SK-N-SH (cell line): ENCODE measurements around the gene GRIA1. TPM values are rescaled to one million over a fixed set of nuclear protein-coding genes. Genes with fewer than 3 reads are reported as not detected.

ENCODE experiments used
- CTCF ChIA-PET: fragments of 300-600, 350-600 bp; formaldehyde crosslinking; extraction: SDS; loops from one replicate; lab custom pipeline; 2021; lab: Yijun Ruan, JAX
- POLR2A ChIA-PET: fragments of 350-600 bp; sonication (Branson Sonifier 250); formaldehyde crosslinking; extraction: SDS; loops from one replicate; lab custom pipeline; 2020; ENCODE audit warnings: antibody characterized with exemption, inconsistent platforms; lab: Yijun Ruan, JAX
- DNase-seq: peaks from one replicate; pipeline ENCODE4 v3.0.0; 2012
- H2AFZ ChIP-seq: fragments of 200-600 bp; sonication (generic); 2 replicates; pipeline ENCODE4 v1.8.1; 2016; ENCODE audit warnings: antibody characterized with exemption, mild to moderate bottlenecking, low read depth
- H3F3A ChIP-seq: fragments of 200-600 bp; sonication (generic); replicated peaks from 2 replicates; pipeline ENCODE3; 2016; ENCODE audit warnings: antibody characterized with exemption, mild to moderate bottlenecking; ENCODE audit not compliant: insufficient read depth
- H3K27ac ChIP-seq, 2 experiments: fragments of 200-500 bp in 1 of 2; fragments of 200-600 bp in 1 of 2; sonication (Bioruptor generic) in 1 of 2; sonication (generic), shearing (Covaris generic) in 1 of 2; 2 replicates each; pipeline versions ENCODE4 v1.5.1 to v1.6.1; 2014 to 2016; ENCODE audit warnings: low read depth in 2 of 2, inconsistent platforms in 1 of 2, low read length in 1 of 2, mild to moderate bottlenecking in 1 of 2, mixed read lengths in 1 of 2
- H3K27me3 ChIP-seq: fragments of 200-600 bp; sonication (generic), shearing (Covaris generic); 2 replicates; pipeline ENCODE4 v1.6.1; 2016; ENCODE audit warnings: mixed run types; ENCODE audit not compliant: insufficient read depth
- H3K36me3 ChIP-seq, 2 experiments: fragments of 200-500 bp in 1 of 2; fragments of 200-600 bp in 1 of 2; sonication (Bioruptor generic) in 1 of 2; sonication (generic) in 1 of 2; replicated peaks in 1 of 2; 2 replicates each; pipeline versions ENCODE3 to v1.5.1; 2014 to 2016; ENCODE audit warnings: low read length in 1 of 2, mild to moderate bottlenecking in 1 of 2; ENCODE audit not compliant: insufficient read depth in 2 of 2, control insufficient read depth in 1 of 2
- H3K4me1 ChIP-seq, 2 experiments: fragments of 200-500 bp in 1 of 2; fragments of 200-600 bp in 1 of 2; sonication (Bioruptor generic) in 1 of 2; sonication (generic), shearing (Covaris generic) in 1 of 2; 2 replicates each; pipeline versions ENCODE4 v1.5.1 to v1.6.1; 2014 to 2016; ENCODE audit warnings: low read depth in 1 of 2, low read length in 1 of 2, mixed run types in 1 of 2; ENCODE audit not compliant: insufficient read depth in 2 of 2, control insufficient read depth in 1 of 2
- H3K4me2 ChIP-seq: fragments of 200-600 bp; sonication (generic), shearing (Covaris generic); 2 replicates; pipeline ENCODE4 v1.6.1; 2017; ENCODE audit warnings: mixed run types
- H3K4me3 ChIP-seq, 2 experiments: fragments of 200-500 bp in 1 of 2; fragments of 200-600 bp in 1 of 2; sonication (Bioruptor generic) in 1 of 2; sonication (generic), shearing (Covaris generic) in 1 of 2; 2 replicates each; pipeline versions ENCODE4 v1.5.1 to v1.8.1; 2014 to 2016; ENCODE audit warnings: low read depth in 2 of 2, inconsistent platforms in 1 of 2, low read length in 1 of 2, mild to moderate bottlenecking in 1 of 2, mixed read lengths in 1 of 2, moderate library complexity in 1 of 2
- H3K79me2 ChIP-seq: fragments of 200-600 bp; sonication (generic); 2 replicates; pipeline ENCODE4 v1.8.1; 2017; ENCODE audit warnings: mild to moderate bottlenecking; ENCODE audit not compliant: insufficient read depth
- H3K9ac ChIP-seq: fragments of 200-600 bp; sonication (generic); 2 replicates; pipeline ENCODE4 v1.6.1; 2017; ENCODE audit warnings: mixed run types
- H3K9me2 ChIP-seq: fragments of 200-600 bp; sonication (generic); 2 replicates; pipeline ENCODE4 v1.6.1; 2017; ENCODE audit warnings: mixed run types
- H3K9me3 ChIP-seq: fragments of 200-600 bp; sonication (generic); 2 replicates; pipeline ENCODE4 v1.6.1; 2017; ENCODE audit warnings: mixed run types, mild to moderate bottlenecking, moderate library complexity
- H4K20me1 ChIP-seq: fragments of 200-600 bp; sonication (generic); 2 replicates; pipeline ENCODE4 v1.6.1; 2017; ENCODE audit warnings: mild to moderate bottlenecking, mixed run types; ENCODE audit not compliant: insufficient read depth
- CHD2 ChIP-seq: fragments of 150-350 bp; IDR thresholded peaks from 2 replicates; pipeline ENCODE4 v1.6.1; 2018; ENCODE audit warnings: low read length; ENCODE audit not compliant: partially characterized antibody
- FOSL2 ChIP-seq: IDR thresholded peaks from 2 replicates; pipeline ENCODE4 v1.4.0; 2012; ENCODE audit warnings: low read depth, mild to moderate bottlenecking, moderate library complexity, borderline replicate concordance
- FOXM1 ChIP-seq: IDR thresholded peaks from 2 replicates; pipeline ENCODE4 v1.4.0; 2012; ENCODE audit warnings: low read depth, mild to moderate bottlenecking
- JUND ChIP-seq: IDR thresholded peaks from 2 replicates; pipeline ENCODE4 v1.4.0; 2012
- MXI1 ChIP-seq: IDR thresholded peaks from 2 replicates; pipeline ENCODE4 v1.6.1; 2012; ENCODE audit warnings: mild to moderate bottlenecking, low read depth, low read length, improper control_type of control experiment
- NFIC ChIP-seq: IDR thresholded peaks from 2 replicates; pipeline ENCODE4 v1.4.0; 2012; ENCODE audit warnings: borderline replicate concordance
- NRF1 ChIP-seq: IDR thresholded peaks from 2 replicates; pipeline ENCODE4 v1.6.1; 2012; ENCODE audit warnings: low read depth, mild to moderate bottlenecking, low read length
- RAD21 ChIP-seq: IDR thresholded peaks from 2 replicates; pipeline ENCODE4 v1.6.1; 2012; ENCODE audit warnings: mild to moderate bottlenecking, low read length
- SIN3A ChIP-seq: IDR thresholded peaks from 2 replicates; pipeline ENCODE4 v1.6.1; 2012; ENCODE audit warnings: low read depth, mild to moderate bottlenecking, low read length, moderate library complexity, borderline replicate concordance
- SMC3 ChIP-seq: IDR thresholded peaks from 2 replicates; pipeline ENCODE4 v1.6.1; 2012; ENCODE audit warnings: low read depth, low read length, improper control_type of control experiment
- TAF1 ChIP-seq: IDR thresholded peaks from 2 replicates; pipeline ENCODE4 v1.6.1; 2012; ENCODE audit warnings: low read depth, mild to moderate bottlenecking, low read length, moderate library complexity, borderline replicate concordance
- YY1 ChIP-seq: IDR thresholded peaks from 2 replicates; pipeline ENCODE4 v1.4.0; 2012; ENCODE audit warnings: low read depth, mild to moderate bottlenecking
- WGBS: methylation state at CpG from one replicate; pipeline ENCODE4 v1.1.6; 2017; ENCODE audit warnings: low lambda C conversion rate; 5-methylcytosine and 5-hydroxymethylcytosine counted together
- polyA plus RNA-seq, 3 experiments: library from polyadenylated mRNA; depleted of rRNA; stranded (reverse); fragments of >200 nt; gene quantifications; 2 replicates each; pipeline ENCODE4 v1.2.3, GENCODE V29; 2012
- TF ChIP-seq, protein P1 (sequence below): fragments of 150-350 bp; IDR thresholded peaks from 2 replicates; pipeline ENCODE4 v1.6.1; 2017; ENCODE audit warnings: antibody characterized with exemption, low read length, low read depth, borderline replicate concordance
- TF ChIP-seq, protein P2 (sequence below): IDR thresholded peaks from 2 replicates; pipeline ENCODE4 v1.4.0; 2012; ENCODE audit warnings: low read depth
- TF ChIP-seq, protein P3 (sequence below): fragments of 200-600 bp; sonication (generic); IDR thresholded peaks from 2 replicates; pipeline ENCODE4 v1.6.1; 2017; ENCODE audit warnings: antibody characterized with exemption, mild to moderate bottlenecking, moderate library complexity
- TF ChIP-seq, protein P4 (sequence below): fragments of 150-350 bp; IDR thresholded peaks from 2 replicates; pipeline ENCODE4 v1.6.1; 2016; ENCODE audit warnings: mild to moderate bottlenecking, low read depth, low read length

GRIA1 gene
- polyA plus RNA-seq, 1 of the 3 experiments (the other 2 are of a cell fraction) = 0.35 TPM

DNA sequence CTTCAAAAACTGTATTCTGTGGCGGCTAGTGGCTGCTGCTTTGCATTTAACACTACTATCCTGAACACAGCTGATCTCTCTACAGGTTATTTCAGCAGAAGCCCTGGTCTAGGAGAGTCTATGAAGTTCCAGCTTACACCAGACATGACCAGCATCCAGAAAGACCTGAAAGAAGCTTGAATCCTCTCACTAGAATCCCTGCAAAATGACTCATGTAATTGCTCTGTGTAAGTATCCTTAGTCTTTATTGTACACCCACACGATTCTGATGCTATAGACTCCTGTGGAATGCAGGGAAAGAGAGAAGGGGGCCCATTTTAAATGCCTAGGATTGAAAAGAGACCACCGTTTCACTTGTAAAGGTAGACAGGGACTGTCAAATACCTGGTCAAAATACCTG is 859 bp upstream of the GRIA1 start:
- peaks cover 0 to 3% of the 10 kb centered on the region in 2 experiments; a peak in 1 of 4 replicates for H3K4me1 ChIP-seq
- no peak overlapping the region for H2AFZ ChIP-seq
- no peaks in the 10 kb centered on the region for H3K9me3 ChIP-seq
- 54% methylated on average over 3 of the region's 3 CpGs for WGBS
- H3K4me3 ChIP-seq = no peak overlapping the region
- ChIA-PET CTCF (interaction anchor here (0.5 to 1.4 kb wide), 5 partner anchors 9 to 771 kb away, joined by 3 to 4 read pairs (median 3); no protein-coding TSS in a partner anchor), POLR2A (no interaction called here)
- DNase-seq = no peak
- H3K27me3 ChIP-seq = no peaks in the 10 kb centered on the region
- no peak overlapping the region for H3K9ac ChIP-seq
- H3K4me2 ChIP-seq = no peak overlapping the region
- H3K27ac ChIP-seq = no peak overlapping the region
- no peaks in the 10 kb centered on the region for H3K9me2 ChIP-seq
- H3K36me3 ChIP-seq = no peaks in the 10 kb centered on the region
- H3F3A ChIP-seq = no peaks in the 10 kb centered on the region
- no peaks in the 10 kb centered on the region for H3K79me2 ChIP-seq
- no peaks in the 10 kb centered on the region for H4K20me1 ChIP-seq
- TF ChIP-seq, protein P1, sequence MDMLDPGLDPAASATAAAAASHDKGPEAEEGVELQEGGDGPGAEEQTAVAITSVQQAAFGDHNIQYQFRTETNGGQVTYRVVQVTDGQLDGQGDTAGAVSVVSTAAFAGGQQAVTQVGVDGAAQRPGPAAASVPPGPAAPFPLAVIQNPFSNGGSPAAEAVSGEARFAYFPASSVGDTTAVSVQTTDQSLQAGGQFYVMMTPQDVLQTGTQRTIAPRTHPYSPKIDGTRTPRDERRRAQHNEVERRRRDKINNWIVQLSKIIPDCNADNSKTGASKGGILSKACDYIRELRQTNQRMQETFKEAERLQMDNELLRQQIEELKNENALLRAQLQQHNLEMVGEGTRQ = no peak
- TF ChIP-seq FOSL2 = peak; percentile 19; the same call in 1 of the 2 replicates

DNA sequence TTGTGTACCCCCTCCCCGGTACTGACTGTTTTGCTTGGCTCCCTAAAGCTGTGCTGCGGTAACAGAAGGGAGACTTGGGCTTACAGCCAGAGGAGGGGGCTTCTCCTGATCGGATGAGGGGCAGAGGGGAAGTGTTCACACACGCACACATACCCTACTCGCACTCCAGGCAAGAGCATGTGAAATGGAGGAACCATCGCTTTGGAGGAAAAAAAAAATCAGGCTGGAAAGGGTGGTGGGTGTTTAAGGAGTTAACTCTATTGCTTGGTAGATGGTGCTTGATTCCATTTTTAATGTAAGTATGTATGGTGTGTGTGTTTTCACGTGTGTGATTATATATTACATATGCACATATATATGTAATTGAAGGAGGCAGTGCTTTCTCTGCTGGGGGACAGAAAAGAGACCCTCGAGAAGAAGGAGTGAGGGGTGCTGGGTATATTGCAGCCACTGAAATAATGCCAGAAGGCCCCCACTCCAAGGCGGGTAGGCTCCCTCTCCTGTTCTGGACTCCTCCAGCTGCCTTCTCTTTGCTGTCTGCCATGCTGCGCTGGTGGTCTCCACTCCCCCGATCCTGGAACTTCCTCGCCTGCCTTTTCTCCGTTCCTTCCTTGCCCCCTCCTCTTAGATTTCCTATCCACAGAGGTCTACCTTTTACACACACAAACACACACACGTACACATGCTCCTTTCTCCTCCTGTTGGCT is 721 bp downstream of the GRIA1 start:
- Histone ChIP-seq H2AFZ (no peak overlapping the region), H3K27me3 (no peaks in the 10 kb centered on the region), H3K36me3 (no peaks in the 10 kb centered on the region), H3K4me3 (peak overlapping the region in 1 of 2 experiments; percentile 22; a peak in 1 of 4 replicates), H3K9me2 (no peaks in the 10 kb centered on the region), H3K27ac (no peak overlapping the region), H3K4me1 (no peaks in the 10 kb centered on the region; a peak in 1 of 4 replicates), H4K20me1 (no peaks in the 10 kb centered on the region), H3K79me2 (no peaks in the 10 kb centered on the region), H3K4me2 (no peak overlapping the region), H3K9ac (no peak overlapping the region), H3K9me3 (no peaks in the 10 kb centered on the region), H3F3A (no peaks in the 10 kb centered on the region)
- TF ChIP-seq RAD21 (no peak), CHD2 (no peak), FOXM1 (no peak), SMC3 (no peak), NFIC (no peak), JUND (no peak), NRF1 (no peak), YY1 (no peak), FOSL2 (no peak), TAF1 (no peak), MXI1 (no peak), SIN3A (no peak)
- TF ChIP-seq, protein P2, sequence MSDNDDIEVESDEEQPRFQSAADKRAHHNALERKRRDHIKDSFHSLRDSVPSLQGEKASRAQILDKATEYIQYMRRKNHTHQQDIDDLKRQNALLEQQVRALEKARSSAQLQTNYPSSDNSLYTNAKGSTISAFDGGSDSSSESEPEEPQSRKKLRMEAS = no peak
- TF ChIP-seq, protein P3, sequence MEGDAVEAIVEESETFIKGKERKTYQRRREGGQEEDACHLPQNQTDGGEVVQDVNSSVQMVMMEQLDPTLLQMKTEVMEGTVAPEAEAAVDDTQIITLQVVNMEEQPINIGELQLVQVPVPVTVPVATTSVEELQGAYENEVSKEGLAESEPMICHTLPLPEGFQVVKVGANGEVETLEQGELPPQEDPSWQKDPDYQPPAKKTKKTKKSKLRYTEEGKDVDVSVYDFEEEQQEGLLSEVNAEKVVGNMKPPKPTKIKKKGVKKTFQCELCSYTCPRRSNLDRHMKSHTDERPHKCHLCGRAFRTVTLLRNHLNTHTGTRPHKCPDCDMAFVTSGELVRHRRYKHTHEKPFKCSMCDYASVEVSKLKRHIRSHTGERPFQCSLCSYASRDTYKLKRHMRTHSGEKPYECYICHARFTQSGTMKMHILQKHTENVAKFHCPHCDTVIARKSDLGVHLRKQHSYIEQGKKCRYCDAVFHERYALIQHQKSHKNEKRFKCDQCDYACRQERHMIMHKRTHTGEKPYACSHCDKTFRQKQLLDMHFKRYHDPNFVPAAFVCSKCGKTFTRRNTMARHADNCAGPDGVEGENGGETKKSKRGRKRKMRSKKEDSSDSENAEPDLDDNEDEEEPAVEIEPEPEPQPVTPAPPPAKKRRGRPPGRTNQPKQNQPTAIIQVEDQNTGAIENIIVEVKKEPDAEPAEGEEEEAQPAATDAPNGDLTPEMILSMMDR = no peak
- TF ChIP-seq, protein P4, sequence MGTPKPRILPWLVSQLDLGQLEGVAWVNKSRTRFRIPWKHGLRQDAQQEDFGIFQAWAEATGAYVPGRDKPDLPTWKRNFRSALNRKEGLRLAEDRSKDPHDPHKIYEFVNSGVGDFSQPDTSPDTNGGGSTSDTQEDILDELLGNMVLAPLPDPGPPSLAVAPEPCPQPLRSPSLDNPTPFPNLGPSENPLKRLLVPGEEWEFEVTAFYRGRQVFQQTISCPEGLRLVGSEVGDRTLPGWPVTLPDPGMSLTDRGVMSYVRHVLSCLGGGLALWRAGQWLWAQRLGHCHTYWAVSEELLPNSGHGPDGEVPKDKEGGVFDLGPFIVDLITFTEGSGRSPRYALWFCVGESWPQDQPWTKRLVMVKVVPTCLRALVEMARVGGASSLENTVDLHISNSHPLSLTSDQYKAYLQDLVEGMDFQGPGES = no peak
- DNase-seq = no peak
- POLR2A ChIA-PET = no interaction called here
- CTCF ChIA-PET = interaction anchor here (1.2 to 1.3 kb wide), 2 partner anchors 221 to 474 kb away, joined by 4 to 10 read pairs; no protein-coding TSS in a partner anchor
- 71% methylated on average over 14 of the region's 14 CpGs for WGBS
